Stomach (tissue), 4 donors: ENCODE results near the gene GRIA4.

Experiments
- POLR2A ChIP-seq, 4 donors: fragments of 450-650 bp; IDR thresholded peaks; one replicate each; pipeline ENCODE4 v1.6.1; 2016; ENCODE audit warnings: antibody characterized with exemption in 4 of 4, control low read depth in 2 of 4, mild to moderate bottlenecking in 1 of 4, moderate library complexity in 1 of 4
- POLR2AphosphoS5 ChIP-seq, 3 donors: sonication (generic); formaldehyde crosslinking; IDR thresholded peaks; one replicate each; pipeline ENCODE4 v1.6.1; 2016; ENCODE audit warnings: antibody characterized with exemption in 3 of 3
- TF ChIP-seq, protein P1 (sequence below), 7 experiments: fragments of 450-650 bp in 4 of 7; fragments of 200-600 bp in 3 of 7; sonication (generic) in 3 of 7; IDR thresholded peaks; one replicate each; pipeline ENCODE4 v1.5.1; 2016 to 2019; ENCODE audit warnings: antibody characterized with exemption in 7 of 7, control low read depth in 2 of 7, mild to moderate bottlenecking in 1 of 7

GRCh38 chr11:106011481-106011880 lies 401.6 kb downstream of the GRIA4 start:
- TF ChIP-seq, protein P1, sequence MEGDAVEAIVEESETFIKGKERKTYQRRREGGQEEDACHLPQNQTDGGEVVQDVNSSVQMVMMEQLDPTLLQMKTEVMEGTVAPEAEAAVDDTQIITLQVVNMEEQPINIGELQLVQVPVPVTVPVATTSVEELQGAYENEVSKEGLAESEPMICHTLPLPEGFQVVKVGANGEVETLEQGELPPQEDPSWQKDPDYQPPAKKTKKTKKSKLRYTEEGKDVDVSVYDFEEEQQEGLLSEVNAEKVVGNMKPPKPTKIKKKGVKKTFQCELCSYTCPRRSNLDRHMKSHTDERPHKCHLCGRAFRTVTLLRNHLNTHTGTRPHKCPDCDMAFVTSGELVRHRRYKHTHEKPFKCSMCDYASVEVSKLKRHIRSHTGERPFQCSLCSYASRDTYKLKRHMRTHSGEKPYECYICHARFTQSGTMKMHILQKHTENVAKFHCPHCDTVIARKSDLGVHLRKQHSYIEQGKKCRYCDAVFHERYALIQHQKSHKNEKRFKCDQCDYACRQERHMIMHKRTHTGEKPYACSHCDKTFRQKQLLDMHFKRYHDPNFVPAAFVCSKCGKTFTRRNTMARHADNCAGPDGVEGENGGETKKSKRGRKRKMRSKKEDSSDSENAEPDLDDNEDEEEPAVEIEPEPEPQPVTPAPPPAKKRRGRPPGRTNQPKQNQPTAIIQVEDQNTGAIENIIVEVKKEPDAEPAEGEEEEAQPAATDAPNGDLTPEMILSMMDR (IDR thresholded peaks at IDR 0.05) = no peak
- no peak for TF ChIP-seq POLR2A (IDR thresholded peaks at IDR 0.05)
- no peak for TF ChIP-seq POLR2AphosphoS5 (IDR thresholded peaks at IDR 0.05)
